Caco-2 (cell line): ENCODE measurements around the gene RNF151. TPM values are rescaled to one million over a fixed set of nuclear protein-coding genes. Genes with fewer than 3 reads are reported as not detected.

Source experiments
- BruUV-seq: library from RNA; stranded (reverse); fragments of 400-500 nt; replicated peaks from 2 replicates; lab custom pipeline; 2021; lab: Mats Ljungman, UMichigan
- CTCF ChIA-PET: fragments of 300-600 bp; sonication (Branson Sonifier 250); formaldehyde crosslinking; loops from one replicate; lab custom pipeline; 2022; ENCODE audit warnings: antibody characterized with exemption; lab: Charles Lee
- POLR2A ChIA-PET: fragments of 300-600 bp; sonication (Branson Sonifier 250); formaldehyde crosslinking; loops from one replicate; lab custom pipeline; 2022; ENCODE audit warnings: antibody characterized with exemption; lab: Charles Lee
- DNase-seq, 2 experiments: peaks; one replicate each; pipeline versions ENCODE4 v3.0.0 to v3.0.0-alpha.2; 2020 to 2022
- H3K27me3 ChIP-seq: replicated peaks from 2 replicates; pipeline ENCODE4 v1.6.0; 2011; ENCODE audit warnings: low read length; ENCODE audit not compliant: control insufficient read depth, insufficient read depth
- H3K36me3 ChIP-seq: 2 replicates; pipeline ENCODE4 v1.5.1; 2011; ENCODE audit warnings: low read length; ENCODE audit not compliant: control insufficient read depth, insufficient read depth
- H3K4me1 ChIP-seq: fragments of 250-450 bp; sonication (Bioruptor Pico); 2 replicates; pipeline ENCODE4 v1.5.1; 2020; ENCODE audit warnings: mild to moderate bottlenecking
- H3K4me3 ChIP-seq: 2 replicates; pipeline ENCODE4 v1.5.1; 2011; ENCODE audit warnings: low read depth, mild to moderate bottlenecking, control low read depth, low read length
- H3K9me3 ChIP-seq: fragments of 250-450 bp; sonication (Bioruptor Pico); 2 replicates; pipeline ENCODE4 v1.5.1; 2020; ENCODE audit warnings: mild to moderate bottlenecking, moderate library complexity
- H3K27ac Mint-ChIP-seq: one replicate; pipeline ENCODE4 v1.8.0; 2022; ENCODE audit warnings: mixed read lengths; ENCODE audit not compliant: unreplicated experiment
- H3K27me3 Mint-ChIP-seq: one replicate; pipeline ENCODE4 v1.8.0; 2022; ENCODE audit warnings: mixed read lengths; ENCODE audit not compliant: insufficient read depth, unreplicated experiment
- H3K36me3 Mint-ChIP-seq: one replicate; pipeline ENCODE4 v1.8.0; 2022; ENCODE audit warnings: mild to moderate bottlenecking, mixed read lengths; ENCODE audit not compliant: insufficient read depth, unreplicated experiment
- H3K4me1 Mint-ChIP-seq: one replicate; pipeline ENCODE4 v1.8.0; 2022; ENCODE audit warnings: low read depth, mixed read lengths; ENCODE audit not compliant: unreplicated experiment
- H3K4me3 Mint-ChIP-seq: one replicate; pipeline ENCODE4 v1.8.0; 2022; ENCODE audit warnings: mild to moderate bottlenecking, moderate library complexity, mixed read lengths; ENCODE audit not compliant: unreplicated experiment
- H3K9me3 Mint-ChIP-seq: one replicate; pipeline ENCODE4 v1.8.0; 2022; ENCODE audit warnings: mixed read lengths; ENCODE audit not compliant: unreplicated experiment
- intact Hi-C: fragments of 100-400 bp; cut with micrococcal nuclease; formaldehyde crosslinking; loops from one replicate; pipeline ENCODE4 v1.10.0; 2022; ENCODE audit not compliant: unreplicated experiment
- total RNA-seq: library from RNA; stranded (reverse); gene quantifications from 2 replicates; pipeline ENCODE4 v1.2.3, GENCODE V29; 2022
- TF ChIP-seq, protein P1 (sequence below), 2 experiments: fragments of 200-600 bp in 1 of 2; IDR thresholded peaks; 1 replicate in 1 of 2; 2 replicates in 1 of 2; pipeline versions ENCODE4 v1.5.1 to v1.8.0; 2011 to 2022; ENCODE audit warnings: antibody characterized with exemption in 1 of 2, control low read depth in 1 of 2, inconsistent platforms in 1 of 2, low read depth in 1 of 2, low read length in 1 of 2, mild to moderate bottlenecking in 1 of 2, moderate library complexity in 1 of 2; ENCODE audit not compliant: insufficient read depth in 1 of 2, severe bottlenecking in 1 of 2, unreplicated experiment in 1 of 2

The RNF151 gene
- total RNA-seq, 1 experiment from 2014 or later, result not detected

DNA sequence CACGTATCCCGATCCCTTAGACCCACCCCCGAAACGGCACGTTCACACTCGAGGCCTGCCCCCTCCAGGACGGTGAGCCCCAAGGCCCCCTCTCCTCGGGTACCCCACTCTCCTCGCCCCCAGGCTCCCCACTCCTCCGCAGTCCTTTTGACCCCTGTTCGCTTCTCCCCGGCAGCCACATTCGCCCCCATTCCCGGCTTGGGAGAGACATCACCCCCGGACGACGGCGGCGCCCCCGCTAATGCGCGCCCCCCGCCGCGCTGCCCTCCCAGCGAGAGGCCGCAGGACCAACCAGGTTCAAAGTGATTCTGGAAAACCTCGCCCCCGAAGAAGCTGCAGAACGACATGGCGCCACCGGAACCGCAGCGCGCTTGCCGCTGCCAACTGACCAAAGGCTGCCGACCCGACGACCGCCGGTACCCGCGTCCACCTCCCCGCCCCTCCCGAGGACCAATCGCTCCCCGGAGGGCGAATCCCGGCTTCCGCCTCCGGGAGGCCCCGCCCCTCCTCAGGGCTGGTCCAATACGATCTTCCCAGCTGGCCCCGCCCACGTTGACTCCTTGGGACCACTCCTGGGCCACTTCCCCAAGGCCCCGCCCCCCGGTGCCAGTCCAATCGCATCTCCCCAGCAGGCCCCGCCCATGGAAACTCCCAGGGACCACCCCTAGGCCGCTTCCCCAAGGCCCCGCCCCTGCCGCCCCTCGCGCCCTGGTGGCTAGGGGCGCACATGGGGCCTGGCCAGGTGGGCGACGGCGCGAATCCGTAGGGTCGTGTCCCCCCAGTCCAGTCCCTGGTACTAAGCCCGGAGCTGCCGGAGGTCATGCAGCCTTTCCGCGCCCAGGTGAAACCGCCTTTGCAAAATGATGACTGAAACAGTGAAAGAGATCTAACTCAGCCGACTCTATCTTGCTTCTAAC is 23.6 kb upstream of the RNF151 start, which contains the start of gene MSRB1:
Gene MSRB1, minus strand, starts transcription at position 390 of the 917 bp plus-strand sequence. Its CDS starts 43 bp downstream, at position 347.
- no peaks in the 10 kb centered on the region; the same call in none of the 2 replicates for H3K36me3 ChIP-seq

DNA sequence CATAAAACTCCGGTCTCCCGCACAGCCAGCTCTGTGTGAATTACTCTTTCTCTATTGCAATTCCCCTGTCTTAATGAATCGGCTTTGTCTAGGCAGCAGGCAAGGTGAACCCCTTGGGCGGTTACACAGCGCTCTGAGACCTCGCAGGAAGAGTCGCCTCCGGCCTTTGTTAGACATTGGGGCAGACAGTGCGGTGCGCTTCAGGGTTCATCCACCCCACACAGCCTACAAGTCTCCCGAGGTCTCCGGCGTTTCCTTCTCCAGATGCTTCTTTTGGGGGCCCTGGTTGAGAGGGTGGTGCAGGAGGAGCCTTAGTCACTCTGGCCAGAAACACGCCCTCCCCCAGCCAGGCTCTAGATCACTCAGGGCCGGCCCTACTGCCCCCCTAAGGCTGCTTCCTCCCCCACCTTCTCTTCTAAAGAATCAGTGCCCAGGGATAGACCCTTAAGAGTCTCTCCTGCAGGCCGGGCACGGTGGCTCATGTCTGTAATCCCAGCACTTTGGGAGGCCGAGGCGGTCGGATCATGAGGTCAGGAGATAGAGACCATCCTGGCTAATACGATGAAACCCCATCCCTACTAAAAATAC is 21.9 kb upstream of the RNF151 start:
- no peaks in the 10 kb centered on the region for H3K36me3 ChIP-seq
- Mint-ChIP-seq H3K4me1 (no peaks in the 10 kb centered on the region), H3K9me3 (no peaks in the 10 kb centered on the region), H3K27me3 (no peaks in the 10 kb centered on the region), H3K27ac (no peak overlapping the region), H3K4me3 (peak overlapping the region; percentile 87), H3K36me3 (peaks cover 15% of the 10 kb centered on the region)
- H3K27me3 ChIP-seq, result no peaks in the 10 kb centered on the region
- DNase-seq, result no peak
- H3K9me3 ChIP-seq, result no peaks in the 10 kb centered on the region
- no TSS peak for BruUV-seq
- ChIA-PET CTCF (interaction anchor here (0.6 kb wide), 1 partner anchor 80 kb away, joined by 3 read pairs; no protein-coding TSS in a partner anchor), POLR2A (interaction anchor here (0.6 kb wide), 1 partner anchor 428 kb away, joined by 3 read pairs; no protein-coding TSS in a partner anchor)
- intact Hi-C loops, result no loop called here
- TF ChIP-seq, protein P1, sequence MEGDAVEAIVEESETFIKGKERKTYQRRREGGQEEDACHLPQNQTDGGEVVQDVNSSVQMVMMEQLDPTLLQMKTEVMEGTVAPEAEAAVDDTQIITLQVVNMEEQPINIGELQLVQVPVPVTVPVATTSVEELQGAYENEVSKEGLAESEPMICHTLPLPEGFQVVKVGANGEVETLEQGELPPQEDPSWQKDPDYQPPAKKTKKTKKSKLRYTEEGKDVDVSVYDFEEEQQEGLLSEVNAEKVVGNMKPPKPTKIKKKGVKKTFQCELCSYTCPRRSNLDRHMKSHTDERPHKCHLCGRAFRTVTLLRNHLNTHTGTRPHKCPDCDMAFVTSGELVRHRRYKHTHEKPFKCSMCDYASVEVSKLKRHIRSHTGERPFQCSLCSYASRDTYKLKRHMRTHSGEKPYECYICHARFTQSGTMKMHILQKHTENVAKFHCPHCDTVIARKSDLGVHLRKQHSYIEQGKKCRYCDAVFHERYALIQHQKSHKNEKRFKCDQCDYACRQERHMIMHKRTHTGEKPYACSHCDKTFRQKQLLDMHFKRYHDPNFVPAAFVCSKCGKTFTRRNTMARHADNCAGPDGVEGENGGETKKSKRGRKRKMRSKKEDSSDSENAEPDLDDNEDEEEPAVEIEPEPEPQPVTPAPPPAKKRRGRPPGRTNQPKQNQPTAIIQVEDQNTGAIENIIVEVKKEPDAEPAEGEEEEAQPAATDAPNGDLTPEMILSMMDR (IDR thresholded peaks at IDR 0.05; ENCODE audit: insufficient read depth in 1 of 2, low read depth in 1 of 2, low read length in 1 of 2, severe bottlenecking in 1 of 2, unreplicated experiment in 1 of 2), result no peak
- peaks cover 24% of the 10 kb centered on the region for H3K4me1 ChIP-seq
- no peak overlapping the region for H3K4me3 ChIP-seq

More for the DNA sequence above, 23.6 kb upstream of the RNF151 start, which contains the start of gene MSRB1:
- peak; percentile 99 for DNase-seq
- TF ChIP-seq, protein P1 (IDR thresholded peaks at IDR 0.05; ENCODE audit: insufficient read depth in 1 of 2, low read depth in 1 of 2, low read length in 1 of 2, severe bottlenecking in 1 of 2, unreplicated experiment in 1 of 2), result no peak
- ChIA-PET POLR2A (interaction anchor here (0.5 to 1.7 kb wide), 7 partner anchors 17 to 646 kb away, joined by 3 to 12 read pairs (median 4); partner anchors contain the start of genes CRAMP1, IFT140, RPS2 and TRAF7), CTCF (interaction anchor here (0.7 to 1.3 kb wide), 2 partner anchors 237 to 309 kb away, joined by 3 read pairs; partner anchors contain the start of genes ECI1 and MAPK8IP3)
- Mint-ChIP-seq H3K27me3 (no peaks in the 10 kb centered on the region), H3K4me1 (no peaks in the 10 kb centered on the region), H3K27ac (peak within 1 kb of the TSS; percentile 82), H3K36me3 (peaks cover 31% of the 10 kb centered on the region), H3K4me3 (peak within 1 kb of the TSS; percentile 87), H3K9me3 (no peaks in the 10 kb centered on the region)
- peak within 1 kb of the TSS; percentile 60 for H3K4me3 ChIP-seq
- intact Hi-C loops, result no loop called here
- no peaks in the 10 kb centered on the region for H3K9me3 ChIP-seq
- peaks cover 28% of the 10 kb centered on the region for H3K4me1 ChIP-seq
- no peaks in the 10 kb centered on the region for H3K27me3 ChIP-seq
- BruUV-seq, result no TSS peak
